22Rv1 (cell line): ENCODE results near the gene ANK3.

Experiments
- H3K27ac ChIP-seq: fragments of 450-650 bp; 2 replicates; pipeline ENCODE4 v1.5.1; 2017
- ZFX ChIP-seq: fragments of 450-650 bp; IDR thresholded peaks from 2 replicates; pipeline ENCODE4 v1.6.1; 2017; ENCODE audit warnings: antibody characterized with exemption, borderline replicate concordance
- TF ChIP-seq, protein P1 (sequence below): fragments of 450-650 bp; IDR thresholded peaks from 2 replicates; pipeline ENCODE4 v1.5.1; 2017; ENCODE audit warnings: mild to moderate bottlenecking

The ANK3 gene

DNA sequence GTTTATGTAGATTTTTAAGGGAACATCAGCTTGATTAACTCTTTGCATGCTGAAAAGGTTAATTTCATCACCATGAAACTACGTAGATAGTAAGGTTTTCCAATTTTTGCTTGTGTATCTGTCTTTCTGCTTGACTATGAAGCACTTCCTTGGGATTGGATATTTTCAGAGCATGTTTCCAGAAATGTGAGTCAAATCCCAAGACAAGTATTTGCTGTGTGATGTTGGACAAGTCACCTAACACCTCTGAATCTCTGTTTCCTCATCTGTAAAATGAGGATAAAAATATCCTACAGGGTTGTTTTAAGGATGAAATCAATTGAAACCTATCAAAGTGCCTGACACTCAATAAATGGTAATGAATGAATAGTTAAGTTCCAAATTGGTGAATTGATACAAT is 42.4 kb downstream of the ANK3 start:
- no peak overlapping the region for H3K27ac ChIP-seq
- TF ChIP-seq, protein P1, sequence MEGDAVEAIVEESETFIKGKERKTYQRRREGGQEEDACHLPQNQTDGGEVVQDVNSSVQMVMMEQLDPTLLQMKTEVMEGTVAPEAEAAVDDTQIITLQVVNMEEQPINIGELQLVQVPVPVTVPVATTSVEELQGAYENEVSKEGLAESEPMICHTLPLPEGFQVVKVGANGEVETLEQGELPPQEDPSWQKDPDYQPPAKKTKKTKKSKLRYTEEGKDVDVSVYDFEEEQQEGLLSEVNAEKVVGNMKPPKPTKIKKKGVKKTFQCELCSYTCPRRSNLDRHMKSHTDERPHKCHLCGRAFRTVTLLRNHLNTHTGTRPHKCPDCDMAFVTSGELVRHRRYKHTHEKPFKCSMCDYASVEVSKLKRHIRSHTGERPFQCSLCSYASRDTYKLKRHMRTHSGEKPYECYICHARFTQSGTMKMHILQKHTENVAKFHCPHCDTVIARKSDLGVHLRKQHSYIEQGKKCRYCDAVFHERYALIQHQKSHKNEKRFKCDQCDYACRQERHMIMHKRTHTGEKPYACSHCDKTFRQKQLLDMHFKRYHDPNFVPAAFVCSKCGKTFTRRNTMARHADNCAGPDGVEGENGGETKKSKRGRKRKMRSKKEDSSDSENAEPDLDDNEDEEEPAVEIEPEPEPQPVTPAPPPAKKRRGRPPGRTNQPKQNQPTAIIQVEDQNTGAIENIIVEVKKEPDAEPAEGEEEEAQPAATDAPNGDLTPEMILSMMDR, result no peak
- TF ChIP-seq ZFX, result no peak

DNA sequence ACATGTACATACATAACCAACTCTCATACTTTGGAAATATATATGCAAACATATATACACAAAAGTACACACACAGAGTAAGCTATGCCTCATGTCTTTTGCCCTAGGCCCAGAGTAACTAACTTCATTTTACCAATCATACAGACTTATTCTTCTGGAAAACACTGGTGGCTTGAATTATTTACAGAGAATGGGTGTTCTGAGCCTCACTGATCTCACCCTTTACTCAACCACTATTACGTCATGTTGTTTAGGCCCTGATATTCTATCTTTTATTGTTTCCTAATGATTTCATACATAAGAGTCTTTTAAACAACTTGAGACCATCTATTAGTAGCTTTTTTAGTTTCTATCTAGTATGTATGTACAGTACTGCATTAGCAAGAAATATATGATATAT is 43.0 kb downstream of the ANK3 start:
- TF ChIP-seq, protein P1, result no peak
- TF ChIP-seq ZFX, result no peak

DNA sequence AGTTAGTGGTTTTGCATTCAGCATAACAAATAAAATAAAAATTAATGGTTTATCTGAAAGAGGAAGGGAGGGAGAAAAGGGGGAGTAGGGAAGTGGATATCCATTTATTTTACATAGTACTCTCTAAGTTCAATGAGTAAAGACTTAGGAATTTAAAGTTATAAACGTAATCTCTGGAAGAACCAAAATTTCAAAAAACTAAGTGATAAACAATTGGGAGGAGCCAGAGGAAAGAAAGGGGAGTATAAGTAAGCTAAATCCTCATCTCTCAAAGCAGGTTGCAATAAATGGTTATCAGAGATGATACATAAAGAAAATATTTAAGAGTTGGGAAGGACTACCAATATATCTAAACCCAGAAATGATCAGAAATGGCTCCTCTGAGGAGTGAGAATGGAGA is 46.4 kb downstream of the ANK3 start:
- H3K27ac ChIP-seq, result no peak overlapping the region
- no peak for TF ChIP-seq ZFX
- TF ChIP-seq, protein P1, result no peak

More for the DNA sequence above, 43.0 kb downstream of the ANK3 start:
- no peak overlapping the region for H3K27ac ChIP-seq

DNA sequence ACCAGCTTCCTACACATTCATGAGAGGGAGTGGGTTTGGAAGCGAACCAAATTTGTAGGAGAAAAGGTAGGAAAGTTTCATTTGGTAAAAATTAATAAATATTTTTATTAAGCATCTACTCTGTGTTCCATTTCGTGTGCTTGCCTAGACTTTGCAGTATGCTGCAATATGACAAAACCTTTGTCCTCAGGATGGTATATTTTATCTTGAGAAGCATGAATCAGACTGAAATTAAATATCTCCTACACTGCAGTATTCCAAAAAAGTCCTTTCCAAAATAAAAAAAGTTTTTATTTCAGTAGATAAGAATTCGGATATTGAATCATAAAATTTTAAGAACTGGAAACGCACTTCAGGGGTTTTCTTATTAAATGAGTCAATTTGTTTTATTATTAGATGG is 47.7 kb downstream of the ANK3 start:
- no peak overlapping the region for H3K27ac ChIP-seq

DNA sequence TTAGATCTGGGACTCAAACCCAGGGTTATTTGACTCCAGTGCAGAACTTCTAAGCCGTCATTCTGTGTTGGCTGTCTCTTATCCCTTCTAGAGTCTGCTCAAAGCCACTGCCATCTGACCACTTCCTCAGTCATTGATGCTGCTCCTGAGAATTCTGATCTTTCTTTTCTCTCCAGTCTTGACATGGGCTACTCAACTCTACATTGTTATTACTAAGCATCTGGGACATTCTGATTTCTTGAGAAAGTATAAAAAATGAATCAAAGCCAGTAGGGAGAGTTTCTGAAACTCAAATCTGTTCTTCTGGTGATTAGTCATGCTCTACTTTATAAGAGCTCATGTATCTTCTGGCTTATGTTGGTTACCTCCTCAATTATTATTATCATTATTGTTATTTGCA is 48.7 kb downstream of the ANK3 start:
- TF ChIP-seq ZFX, result no peak
- TF ChIP-seq, protein P1, result no peak
- H3K27ac ChIP-seq, result no peak overlapping the region

More for the DNA sequence above, 47.7 kb downstream of the ANK3 start:
- TF ChIP-seq ZFX, result no peak
- TF ChIP-seq, protein P1, result no peak

DNA sequence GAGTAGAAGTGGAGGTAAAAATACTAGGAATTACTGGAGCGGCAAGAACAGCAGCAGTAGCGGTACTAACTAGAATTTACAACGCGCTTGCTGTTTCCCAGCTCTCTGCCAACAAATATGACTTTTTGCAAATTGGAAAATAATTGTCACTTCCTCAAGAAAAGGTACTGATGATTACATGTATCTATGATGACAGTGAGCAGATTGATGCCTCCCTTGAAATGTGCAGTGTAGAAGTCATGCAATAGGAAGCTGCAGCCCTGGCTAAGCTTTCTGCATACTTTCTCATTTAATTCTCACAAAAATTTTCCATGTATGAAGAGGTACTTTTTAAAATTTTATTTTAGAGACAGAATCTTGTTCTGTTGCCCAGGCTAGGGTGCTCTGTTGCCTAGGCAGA is 49.9 kb downstream of the ANK3 start:
- no peak overlapping the region for H3K27ac ChIP-seq
- TF ChIP-seq ZFX, result no peak
- TF ChIP-seq, protein P1, result no peak

DNA sequence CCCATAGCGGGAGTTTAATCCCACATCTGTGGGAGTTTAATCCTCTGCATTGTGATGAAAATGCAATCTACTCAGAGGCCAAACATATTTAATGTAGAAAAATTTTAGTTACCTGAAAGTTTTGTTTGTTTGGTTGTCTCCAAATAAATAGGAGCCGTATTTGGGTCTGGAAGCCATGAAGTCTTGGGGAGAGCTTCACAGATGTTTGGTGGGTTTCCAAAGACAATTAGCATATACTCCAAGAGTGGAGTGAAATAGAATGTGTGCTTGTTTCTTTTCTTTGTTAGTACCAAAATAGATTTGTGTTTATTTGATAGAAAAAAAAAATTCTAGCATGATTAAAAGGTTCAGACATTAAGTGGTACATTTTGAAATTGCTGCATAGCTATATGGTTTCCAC is 50.9 kb downstream of the ANK3 start:
- H3K27ac ChIP-seq, result no peak overlapping the region
- no peak for TF ChIP-seq ZFX
- TF ChIP-seq, protein P1, result no peak
